PC-9 (cell line): ENCODE data around the gene AOAH.
"Not testable (repeated sequence)": the region's sequence is repeated elsewhere in the genome, so short reads cannot be mapped to it uniquely, and the experiment has no call there.

Source experiments
- EZH2 ChIP-seq: fragments of 200-600 bp; sonication (generic); IDR thresholded peaks from 2 replicates; pipeline ENCODE4 v1.8.0; 2017; ENCODE audit warnings: antibody characterized with exemption, low read depth
- TF ChIP-seq, protein P1 (sequence below): fragments of 200-600 bp; sonication (generic); conservative IDR thresholded peaks from 2 replicates; pipeline ENCODE4 v1.6.1; 2017; ENCODE audit warnings: mixed run types, antibody characterized with exemption, mild to moderate bottlenecking, moderate library complexity

DNA sequence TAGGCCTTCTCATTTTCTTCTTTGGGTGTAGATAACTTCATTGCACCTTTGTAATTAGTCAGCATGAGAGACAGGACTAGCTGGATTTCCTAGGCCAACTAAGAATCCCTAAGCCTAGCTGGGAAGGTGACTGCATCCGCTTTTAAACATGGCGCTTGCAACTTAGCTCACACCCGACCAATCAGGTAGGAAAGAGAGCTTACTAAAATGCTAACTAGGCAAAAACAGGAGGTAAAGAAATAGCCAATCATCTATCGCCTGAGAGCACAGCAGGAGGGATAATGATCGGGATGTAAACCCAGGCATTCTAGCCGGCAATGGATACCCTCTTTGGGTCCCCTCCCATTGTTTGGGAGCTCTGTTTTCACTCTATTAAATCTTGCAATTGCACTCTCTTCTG is 75.0 kb downstream of the AOAH start:
- TF ChIP-seq, protein P1, sequence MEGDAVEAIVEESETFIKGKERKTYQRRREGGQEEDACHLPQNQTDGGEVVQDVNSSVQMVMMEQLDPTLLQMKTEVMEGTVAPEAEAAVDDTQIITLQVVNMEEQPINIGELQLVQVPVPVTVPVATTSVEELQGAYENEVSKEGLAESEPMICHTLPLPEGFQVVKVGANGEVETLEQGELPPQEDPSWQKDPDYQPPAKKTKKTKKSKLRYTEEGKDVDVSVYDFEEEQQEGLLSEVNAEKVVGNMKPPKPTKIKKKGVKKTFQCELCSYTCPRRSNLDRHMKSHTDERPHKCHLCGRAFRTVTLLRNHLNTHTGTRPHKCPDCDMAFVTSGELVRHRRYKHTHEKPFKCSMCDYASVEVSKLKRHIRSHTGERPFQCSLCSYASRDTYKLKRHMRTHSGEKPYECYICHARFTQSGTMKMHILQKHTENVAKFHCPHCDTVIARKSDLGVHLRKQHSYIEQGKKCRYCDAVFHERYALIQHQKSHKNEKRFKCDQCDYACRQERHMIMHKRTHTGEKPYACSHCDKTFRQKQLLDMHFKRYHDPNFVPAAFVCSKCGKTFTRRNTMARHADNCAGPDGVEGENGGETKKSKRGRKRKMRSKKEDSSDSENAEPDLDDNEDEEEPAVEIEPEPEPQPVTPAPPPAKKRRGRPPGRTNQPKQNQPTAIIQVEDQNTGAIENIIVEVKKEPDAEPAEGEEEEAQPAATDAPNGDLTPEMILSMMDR, result not testable (repeated sequence)
- TF ChIP-seq EZH2, result not testable (repeated sequence)
